Progenitor cell of endocrine pancreas (in vitro differentiated cells): ENCODE measurements around the gene ADAMTSL1. TPM values are rescaled to one million over a fixed set of nuclear protein-coding genes. Genes with fewer than 3 reads are reported as not detected.

Experiments
- DNase-seq: peaks from one replicate; pipeline ENCODE4 v3.0.0; 2021; ENCODE audit warnings: low spot score; ENCODE audit not compliant: unreplicated experiment
- H3K27ac Mint-ChIP-seq: 2 replicates; pipeline ENCODE4 v1.8.0; 2021; ENCODE audit warnings: mild to moderate bottlenecking, moderate library complexity, mixed read lengths
- H3K27me3 Mint-ChIP-seq: 2 replicates; pipeline ENCODE4 v1.8.0; 2021; ENCODE audit warnings: mixed read lengths
- H3K36me3 Mint-ChIP-seq: 2 replicates; pipeline ENCODE4 v1.8.0; 2022; ENCODE audit warnings: mixed read lengths; ENCODE audit not compliant: insufficient read depth
- H3K4me1 Mint-ChIP-seq: 2 replicates; pipeline ENCODE4 v1.8.0; 2021; ENCODE audit warnings: low read depth, mixed read lengths
- H3K4me3 Mint-ChIP-seq: 2 replicates; pipeline ENCODE4 v1.8.0; 2021; ENCODE audit warnings: low read depth, mild to moderate bottlenecking, moderate library complexity, mixed read lengths
- H3K9me3 Mint-ChIP-seq: 2 replicates; pipeline ENCODE4 v1.8.0; 2021; ENCODE audit warnings: low read depth, mixed read lengths
- total RNA-seq: library from RNA; stranded (reverse); gene quantifications from 2 replicates; pipeline ENCODE4 v1.2.1, GENCODE V29; 2021
- TF ChIP-seq, protein P1 (sequence below): fragments of 200-600 bp; sonication (generic); IDR thresholded peaks from one replicate; pipeline ENCODE4 v1.5.0; 2021; ENCODE audit warnings: antibody characterized with exemption, mild to moderate bottlenecking; ENCODE audit not compliant: unreplicated experiment

ADAMTSL1 gene
- total RNA-seq, 1 donor from 2014 or later = 2.1 TPM

DNA sequence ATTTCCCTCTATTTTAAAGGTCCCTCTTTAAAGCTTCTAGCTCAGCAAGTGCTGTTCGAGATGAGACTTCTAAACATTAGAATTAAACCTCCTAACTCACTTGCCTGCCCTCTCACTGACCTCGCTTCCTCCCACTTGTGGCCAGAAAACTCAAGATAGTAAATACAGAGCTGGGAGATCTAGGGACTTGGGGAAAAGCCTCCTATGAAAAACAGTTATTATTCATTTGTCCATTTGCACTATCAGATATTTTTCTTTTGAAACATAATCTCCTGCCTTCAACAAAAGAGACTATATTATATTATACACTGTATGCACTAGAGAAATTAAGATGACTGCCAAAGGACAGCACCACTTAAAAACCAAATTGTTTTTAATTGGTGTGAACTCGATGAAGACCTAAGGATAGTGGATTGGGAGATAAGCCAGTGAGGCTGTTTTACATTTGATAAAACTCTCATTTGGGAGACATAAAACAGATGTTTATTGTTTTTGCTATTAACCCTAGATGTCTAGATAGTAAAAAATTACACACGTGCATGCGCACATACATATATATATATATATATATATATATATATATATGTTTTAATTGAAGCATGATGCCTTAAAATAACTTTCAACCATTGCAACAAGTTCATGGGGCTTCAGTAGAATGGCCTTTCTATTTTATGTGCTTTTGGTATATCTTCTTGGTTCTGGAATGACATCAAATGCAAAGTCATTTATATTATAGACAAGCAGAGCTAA is 229.4 kb downstream of the ADAMTSL1 start:
- TF ChIP-seq, protein P1, sequence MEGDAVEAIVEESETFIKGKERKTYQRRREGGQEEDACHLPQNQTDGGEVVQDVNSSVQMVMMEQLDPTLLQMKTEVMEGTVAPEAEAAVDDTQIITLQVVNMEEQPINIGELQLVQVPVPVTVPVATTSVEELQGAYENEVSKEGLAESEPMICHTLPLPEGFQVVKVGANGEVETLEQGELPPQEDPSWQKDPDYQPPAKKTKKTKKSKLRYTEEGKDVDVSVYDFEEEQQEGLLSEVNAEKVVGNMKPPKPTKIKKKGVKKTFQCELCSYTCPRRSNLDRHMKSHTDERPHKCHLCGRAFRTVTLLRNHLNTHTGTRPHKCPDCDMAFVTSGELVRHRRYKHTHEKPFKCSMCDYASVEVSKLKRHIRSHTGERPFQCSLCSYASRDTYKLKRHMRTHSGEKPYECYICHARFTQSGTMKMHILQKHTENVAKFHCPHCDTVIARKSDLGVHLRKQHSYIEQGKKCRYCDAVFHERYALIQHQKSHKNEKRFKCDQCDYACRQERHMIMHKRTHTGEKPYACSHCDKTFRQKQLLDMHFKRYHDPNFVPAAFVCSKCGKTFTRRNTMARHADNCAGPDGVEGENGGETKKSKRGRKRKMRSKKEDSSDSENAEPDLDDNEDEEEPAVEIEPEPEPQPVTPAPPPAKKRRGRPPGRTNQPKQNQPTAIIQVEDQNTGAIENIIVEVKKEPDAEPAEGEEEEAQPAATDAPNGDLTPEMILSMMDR = no peak
- Mint-ChIP-seq H3K9me3 (peaks cover 7% of the 10 kb centered on the region), H3K27ac (no peak overlapping the region), H3K4me3 (no peak overlapping the region), H3K4me1 (peaks cover 16% of the 10 kb centered on the region), H3K27me3 (no peaks in the 10 kb centered on the region), H3K36me3 (peaks cover 1% of the 10 kb centered on the region)
- no peak for DNase-seq

DNA sequence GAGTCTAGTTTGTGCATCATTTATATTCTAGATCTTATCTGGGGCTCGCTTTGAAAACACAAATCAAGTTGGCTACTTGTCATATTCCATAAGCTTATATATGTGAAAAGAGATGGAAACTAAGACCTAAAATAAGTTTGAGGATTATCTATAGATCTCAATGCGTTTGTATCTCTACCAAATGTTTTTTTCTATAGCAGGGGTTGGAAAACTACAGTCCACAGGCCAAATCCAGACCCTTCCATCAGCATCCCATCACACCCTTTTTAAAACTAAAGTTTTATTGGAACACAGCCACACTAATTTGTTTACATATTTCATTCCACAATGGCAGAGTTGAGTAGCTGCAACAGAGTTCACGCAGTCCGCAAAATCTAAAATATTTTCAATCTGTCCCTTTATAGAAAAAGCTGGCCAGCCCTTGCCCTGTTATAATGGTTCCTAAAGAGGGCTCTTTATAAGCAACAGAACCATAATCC is 230.0 kb downstream of the ADAMTSL1 start:
- Mint-ChIP-seq H3K4me3 (no peak overlapping the region), H3K27ac (no peak overlapping the region), H3K4me1 (peaks cover 16% of the 10 kb centered on the region), H3K27me3 (no peaks in the 10 kb centered on the region), H3K36me3 (peaks cover 1% of the 10 kb centered on the region), H3K9me3 (peaks cover 7% of the 10 kb centered on the region)
- TF ChIP-seq, protein P1 = no peak
- no peak for DNase-seq

DNA sequence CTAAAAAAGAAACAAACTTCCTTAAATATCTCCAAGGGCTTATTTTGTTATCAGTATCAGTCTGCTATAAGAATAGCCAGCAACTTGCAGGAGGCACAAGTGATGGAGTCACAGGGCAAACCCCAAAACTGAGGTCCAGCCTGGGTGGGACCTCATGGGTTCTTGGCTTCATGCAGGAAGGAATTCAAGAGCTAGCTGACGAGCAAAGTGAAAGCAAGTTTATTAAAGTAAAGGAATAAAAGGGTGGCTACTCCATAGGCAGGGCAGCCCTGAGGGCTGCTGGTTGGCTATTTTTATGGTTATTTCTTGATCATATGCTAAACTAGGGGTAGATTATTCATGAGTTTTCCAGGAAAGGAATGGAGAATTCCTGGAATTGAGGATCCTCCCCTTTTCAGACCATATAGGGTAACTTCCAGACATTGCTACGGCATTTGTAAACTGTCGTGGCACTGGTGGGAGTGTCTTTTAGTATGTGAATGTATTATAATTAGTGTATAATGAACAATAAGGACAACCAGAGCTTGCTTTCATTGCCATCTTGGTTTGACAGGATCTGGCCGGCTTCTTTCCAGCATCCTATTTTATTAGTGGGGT is 231.9 kb downstream of the ADAMTSL1 start:
- peaks cover 2% of the 10 kb centered on the region for H3K36me3 Mint-ChIP-seq
- no peak overlapping the region for H3K4me3 Mint-ChIP-seq
- H3K9me3 Mint-ChIP-seq = peaks cover 13% of the 10 kb centered on the region
- TF ChIP-seq, protein P1 = no peak
- H3K4me1 Mint-ChIP-seq = peaks cover 16% of the 10 kb centered on the region
- no peak for DNase-seq
- H3K27me3 Mint-ChIP-seq = no peaks in the 10 kb centered on the region
- peak overlapping the region; percentile 67 for H3K27ac Mint-ChIP-seq

DNA sequence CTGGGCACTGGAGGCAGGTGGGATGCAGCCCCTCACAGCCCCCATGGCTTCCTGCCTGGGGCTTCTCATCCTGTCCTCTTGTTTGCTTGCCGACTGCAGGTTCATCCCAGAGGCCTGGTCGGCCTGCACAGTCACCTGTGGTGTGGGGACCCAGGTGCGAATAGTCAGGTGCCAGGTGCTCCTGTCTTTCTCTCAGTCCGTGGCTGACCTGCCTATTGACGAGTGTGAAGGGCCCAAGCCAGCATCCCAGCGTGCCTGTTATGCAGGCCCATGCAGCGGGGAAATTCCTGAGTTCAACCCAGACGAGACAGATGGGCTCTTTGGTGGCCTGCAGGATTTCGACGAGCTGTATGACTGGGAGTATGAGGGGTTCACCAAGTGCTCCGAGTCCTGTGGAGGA is 232.7 kb downstream of the ADAMTSL1 start:
- Mint-ChIP-seq H3K4me3 (no peak overlapping the region), H3K27me3 (no peaks in the 10 kb centered on the region)
- no peak for DNase-seq

DNA sequence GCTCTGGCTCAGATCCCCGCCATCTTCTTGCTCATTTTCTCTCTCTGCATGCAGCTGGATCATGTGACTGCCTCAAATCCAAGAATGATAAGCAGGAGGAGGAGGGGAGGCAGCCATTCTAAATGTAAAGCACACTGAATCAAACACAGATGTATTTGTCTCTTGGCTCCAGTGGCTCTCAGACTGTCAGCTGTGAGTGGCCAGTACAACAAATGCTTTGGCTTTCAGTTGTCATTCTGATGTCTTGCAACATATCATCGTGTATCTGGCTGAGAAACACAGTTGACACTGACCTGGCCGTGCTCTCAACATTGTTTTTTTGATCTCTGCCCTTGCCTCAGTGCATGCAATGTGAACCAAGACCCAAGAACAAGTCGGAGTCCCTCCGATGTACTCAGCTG is 233.1 kb downstream of the ADAMTSL1 start:
- Mint-ChIP-seq H3K36me3 (peaks cover 1% of the 10 kb centered on the region), H3K27me3 (no peaks in the 10 kb centered on the region), H3K27ac (no peak overlapping the region), H3K9me3 (peaks cover 6% of the 10 kb centered on the region), H3K4me1 (peaks cover 16% of the 10 kb centered on the region), H3K4me3 (no peak overlapping the region)
- no peak for DNase-seq
- TF ChIP-seq, protein P1 = no peak

More for the DNA sequence above, 232.7 kb downstream of the ADAMTSL1 start:
- Mint-ChIP-seq H3K27ac (no peak overlapping the region), H3K36me3 (peaks cover 1% of the 10 kb centered on the region), H3K9me3 (peaks cover 10% of the 10 kb centered on the region), H3K4me1 (peaks cover 16% of the 10 kb centered on the region)
- TF ChIP-seq, protein P1 = no peak
